Measurements from ENCODE around the gene GPX4. TPM values are rescaled to one million over a fixed set of nuclear protein-coding genes. Genes with fewer than 3 reads are reported as not detected.
A peak's percentile ranks its signal among the peaks of the same experiment; 100 is the strongest.

GPX4 gene
- total RNA-seq, 4 donors from 2014 or later, result 338 to 386 (median 375) TPM

- TF ChIP-seq POLR2AphosphoS5 (IDR thresholded peaks at IDR 0.05) (no peak), EP300 (IDR thresholded peaks at IDR 0.05) (no peak), POLR2A (IDR thresholded peaks at IDR 0.05; ENCODE audit: low read depth) (no peak), CTCF (IDR thresholded peaks at IDR 0.05) (no peak)
- 85% methylated on average over 33 of the region's 38 CpGs for WGBS
- Histone ChIP-seq H3K36me3 (peaks cover 10 to 83% (median 71%) of the 10 kb centered on the region in 4 donors), H3K27me3 (no peaks in the 10 kb centered on the region), H3K9me3 (no peaks in the 10 kb centered on the region), H3K4me3 (no peak overlapping the region), H3K4me1 (peaks cover 20 to 30% (median 25%) of the 10 kb centered on the region in 4 donors), H3K27ac (replicated peaks in 1 of 4) (no peak overlapping the region)
- DNase-seq (ENCODE audit: extremely low spot score), result no peak
- intact Hi-C loops (cut with DNase I), result no loop called here
Measured at GRCh38 chr19:1146858-1147780, 43.3 kb downstream of the GPX4 start.

GRCh38 chr19:1147934-1148549, 44.2 kb downstream of the GPX4 start:
- TF ChIP-seq POLR2A (IDR thresholded peaks at IDR 0.05; ENCODE audit: low read depth) (no peak), POLR2AphosphoS5 (IDR thresholded peaks at IDR 0.05) (no peak), CTCF (IDR thresholded peaks at IDR 0.05) (no peak), EP300 (IDR thresholded peaks at IDR 0.05) (no peak)
- Histone ChIP-seq H3K27ac (replicated peaks in 1 of 4) (no peak overlapping the region), H3K4me3 (no peak overlapping the region), H3K27me3 (no peaks in the 10 kb centered on the region), H3K4me1 (peaks cover 28 to 38% (median 32%) of the 10 kb centered on the region in 4 donors), H3K36me3 (peaks cover 4 to 85% (median 73%) of the 10 kb centered on the region in 4 donors), H3K9me3 (no peaks in the 10 kb centered on the region)
- intact Hi-C loops (cut with DNase I), result no loop called here
- no peak for DNase-seq (ENCODE audit: extremely low spot score)
- WGBS, result 78% methylated on average over 6 of the region's 15 CpGs

- TF ChIP-seq POLR2A (IDR thresholded peaks at IDR 0.05; ENCODE audit: low read depth) (no peak), POLR2AphosphoS5 (IDR thresholded peaks at IDR 0.05) (no peak), CTCF (IDR thresholded peaks at IDR 0.05) (no peak), EP300 (IDR thresholded peaks at IDR 0.05) (no peak)
- H3K9me3 ChIP-seq, result no peaks in the 10 kb centered on the region
- H3K27me3 ChIP-seq, result no peaks in the 10 kb centered on the region
- no peak overlapping the region for H3K27ac ChIP-seq (replicated peaks in 1 of 4)
- no peak for DNase-seq (ENCODE audit: extremely low spot score)
- H3K4me1 ChIP-seq, result peaks cover 38 to 47% (median 42%) of the 10 kb centered on the region in 4 donors
- peaks cover 0 to 83% (median 67%) of the 10 kb centered on the region in 4 donors for H3K36me3 ChIP-seq
- 91% methylated on average over 35 of the region's 39 CpGs for WGBS
- H3K4me3 ChIP-seq, result no peak overlapping the region
- intact Hi-C loops (cut with DNase I), result no loop called here
Measured at GRCh38 chr19:1149259-1150045, 45.7 kb downstream of the GPX4 start.

GRCh38 chr19:1150333-1151036, 46.7 kb downstream of the GPX4 start:
- H3K4me3 ChIP-seq, result no peak overlapping the region
- H3K27me3 ChIP-seq, result no peaks in the 10 kb centered on the region
- H3K4me1 ChIP-seq, result peaks cover 48 to 58% (median 52%) of the 10 kb centered on the region in 4 donors
- no peak for TF ChIP-seq POLR2A (IDR thresholded peaks at IDR 0.05; ENCODE audit: low read depth)
- no peak for TF ChIP-seq CTCF (IDR thresholded peaks at IDR 0.05)
- no peak for TF ChIP-seq EP300 (IDR thresholded peaks at IDR 0.05)
- no peak for TF ChIP-seq POLR2AphosphoS5 (IDR thresholded peaks at IDR 0.05)
- peak overlapping the region in 3 of 4 donors; percentile 7 to 50 (median 27) for H3K27ac ChIP-seq (replicated peaks in 1 of 4)
- DNase-seq (ENCODE audit: extremely low spot score), result no peak
- peaks cover 0 to 80% (median 64%) of the 10 kb centered on the region in 4 donors for H3K36me3 ChIP-seq
- H3K9me3 ChIP-seq, result no peaks in the 10 kb centered on the region
- WGBS, result 91% methylated on average over 18 of the region's 33 CpGs
- intact Hi-C loops (cut with DNase I), result no loop called here
